ENCODE results near the gene NT5M.

Gene NT5M

GRCh38 chr17:17377071-17377967, 74.1 kb downstream of the NT5M start:
- H3K4me2 ChIP-seq (ENCODE audit: low read depth, low read length, poor library complexity, severe bottlenecking) = no peak overlapping the region
- no peaks in the 10 kb centered on the region for H3K36me3 ChIP-seq (ENCODE audit: low read length)
- no peaks in the 10 kb centered on the region for H3K9me3 ChIP-seq (ENCODE audit: insufficient read depth, low read length)
- no peaks in the 10 kb centered on the region for H3K9me2 ChIP-seq (replicated peaks; ENCODE audit: insufficient read depth, low read length)
- H3F3A ChIP-seq (ENCODE audit: insufficient read depth) = no peaks in the 10 kb centered on the region
- H2AFZ ChIP-seq (ENCODE audit: low read depth, low read length, severe bottlenecking) = no peak overlapping the region
- H4K20me1 ChIP-seq (ENCODE audit: low read depth, low read length) = no peaks in the 10 kb centered on the region
- H3K9ac ChIP-seq (ENCODE audit: low read length) = no peak overlapping the region
- no peak overlapping the region for H3K27ac ChIP-seq (ENCODE audit: low read depth, low read length)
- no peaks in the 10 kb centered on the region for H3K79me2 ChIP-seq (ENCODE audit: insufficient read depth, low read length)
- TF ChIP-seq EZH2phosphoT487 (conservative IDR thresholded peaks at IDR 0.05; ENCODE audit: low read length) (no peak), CTCF (IDR thresholded peaks at IDR 0.05; ENCODE audit: insufficient read depth, low read length, poor library complexity, severe bottlenecking) (no peak)
- no peaks in the 10 kb centered on the region for H3K27me3 ChIP-seq (ENCODE audit: low read length)
- H3K4me3 ChIP-seq (ENCODE audit: insufficient read depth, low read length, poor library complexity, severe bottlenecking) = no peak overlapping the region

- Histone ChIP-seq H2AFZ (ENCODE audit: low read depth, low read length, severe bottlenecking) (no peak overlapping the region), H3F3A (ENCODE audit: insufficient read depth) (no peaks in the 10 kb centered on the region), H3K9ac (ENCODE audit: low read length) (no peak overlapping the region), H3K27ac (ENCODE audit: low read depth, low read length) (no peak overlapping the region), H3K9me3 (ENCODE audit: insufficient read depth, low read length) (no peaks in the 10 kb centered on the region), H3K79me2 (ENCODE audit: insufficient read depth, low read length) (no peaks in the 10 kb centered on the region), H3K36me3 (ENCODE audit: low read length) (no peaks in the 10 kb centered on the region), H4K20me1 (ENCODE audit: low read depth, low read length) (no peaks in the 10 kb centered on the region), H3K9me2 (replicated peaks; ENCODE audit: insufficient read depth, low read length) (no peaks in the 10 kb centered on the region), H3K4me2 (ENCODE audit: low read depth, low read length, poor library complexity, severe bottlenecking) (no peak overlapping the region), H3K27me3 (ENCODE audit: low read length) (no peaks in the 10 kb centered on the region), H3K4me3 (ENCODE audit: insufficient read depth, low read length, poor library complexity, severe bottlenecking) (no peak overlapping the region)
- TF ChIP-seq EZH2phosphoT487 (conservative IDR thresholded peaks at IDR 0.05; ENCODE audit: low read length) = no peak
- TF ChIP-seq CTCF (IDR thresholded peaks at IDR 0.05; ENCODE audit: insufficient read depth, low read length, poor library complexity, severe bottlenecking) = no peak
Observed at GRCh38 chr17:17379197-17379991, 76.2 kb downstream of the NT5M start.

GRCh38 chr17:17380145-17380925, 77.2 kb downstream of the NT5M start:
- Histone ChIP-seq H2AFZ (ENCODE audit: low read depth, low read length, severe bottlenecking) (no peak overlapping the region), H3K27ac (ENCODE audit: low read depth, low read length) (no peak overlapping the region), H3K4me3 (ENCODE audit: insufficient read depth, low read length, poor library complexity, severe bottlenecking) (no peak overlapping the region), H3K9ac (ENCODE audit: low read length) (no peak overlapping the region), H3F3A (ENCODE audit: insufficient read depth) (no peaks in the 10 kb centered on the region), H3K79me2 (ENCODE audit: insufficient read depth, low read length) (no peaks in the 10 kb centered on the region), H3K4me2 (ENCODE audit: low read depth, low read length, poor library complexity, severe bottlenecking) (no peak overlapping the region), H3K36me3 (ENCODE audit: low read length) (no peaks in the 10 kb centered on the region), H3K27me3 (ENCODE audit: low read length) (no peaks in the 10 kb centered on the region), H3K9me2 (replicated peaks; ENCODE audit: insufficient read depth, low read length) (no peaks in the 10 kb centered on the region), H3K9me3 (ENCODE audit: insufficient read depth, low read length) (no peaks in the 10 kb centered on the region), H4K20me1 (ENCODE audit: low read depth, low read length) (no peaks in the 10 kb centered on the region)
- TF ChIP-seq CTCF (IDR thresholded peaks at IDR 0.05; ENCODE audit: insufficient read depth, low read length, poor library complexity, severe bottlenecking) (no peak), EZH2phosphoT487 (conservative IDR thresholded peaks at IDR 0.05; ENCODE audit: low read length) (no peak)
